Endothelial cell of umbilical vein (primary cell): ENCODE data around the gene TFRC.

Experiments
- EZH2 ChIP-seq: IDR thresholded peaks from 2 replicates; pipeline ENCODE4 v1.6.1; 2012; ENCODE audit warnings: borderline replicate concordance, low read depth, mild to moderate bottlenecking, moderate library complexity, low read length, inconsistent platforms; ENCODE audit not compliant: severe bottlenecking
- POLR2A ChIP-seq: IDR thresholded peaks from 2 replicates; pipeline ENCODE4 v1.6.1; 2012; ENCODE audit warnings: low read depth, mild to moderate bottlenecking, control low read depth, low read length
- POLR2AphosphoS5 ChIP-seq: IDR thresholded peaks from 2 replicates; pipeline ENCODE4 v1.6.1; 2012; ENCODE audit warnings: low read depth, mild to moderate bottlenecking, control low read depth, low read length, moderate library complexity; ENCODE audit not compliant: insufficient read depth
- TF ChIP-seq, protein P1 (sequence below), 2 donors: IDR thresholded peaks; 1 replicate in 1 of 2; 2 replicates in 1 of 2; pipeline ENCODE4 v1.5.1; 2011; ENCODE audit warnings: low read length in 2 of 2, mild to moderate bottlenecking in 2 of 2, moderate library complexity in 2 of 2, control low read depth in 1 of 2, inconsistent platforms in 1 of 2, low read depth in 1 of 2; ENCODE audit not compliant: insufficient read depth in 1 of 2; ENCODE audit errors: extremely low read depth in 1 of 2

DNA sequence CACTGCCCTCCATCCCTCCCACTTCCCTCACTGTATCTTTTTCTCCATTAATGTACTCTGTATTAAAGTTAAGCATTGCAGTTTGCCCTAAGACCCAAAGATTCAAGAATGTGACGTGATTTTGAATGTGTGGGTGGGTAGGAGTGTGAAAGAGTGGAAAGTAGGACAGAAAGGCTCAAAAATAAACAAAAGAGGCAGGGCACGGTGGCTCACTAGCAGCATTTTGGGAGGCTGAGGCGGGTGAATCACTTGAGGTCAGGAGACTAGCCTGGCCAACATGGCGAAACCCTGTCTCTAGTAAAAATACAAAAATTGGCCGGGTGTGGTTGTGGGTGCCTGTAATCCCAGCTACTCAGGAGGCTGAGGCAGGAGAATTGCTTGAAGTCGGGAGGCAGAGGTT lies 18.4 kb downstream of the TFRC start:
- TF ChIP-seq, protein P1, sequence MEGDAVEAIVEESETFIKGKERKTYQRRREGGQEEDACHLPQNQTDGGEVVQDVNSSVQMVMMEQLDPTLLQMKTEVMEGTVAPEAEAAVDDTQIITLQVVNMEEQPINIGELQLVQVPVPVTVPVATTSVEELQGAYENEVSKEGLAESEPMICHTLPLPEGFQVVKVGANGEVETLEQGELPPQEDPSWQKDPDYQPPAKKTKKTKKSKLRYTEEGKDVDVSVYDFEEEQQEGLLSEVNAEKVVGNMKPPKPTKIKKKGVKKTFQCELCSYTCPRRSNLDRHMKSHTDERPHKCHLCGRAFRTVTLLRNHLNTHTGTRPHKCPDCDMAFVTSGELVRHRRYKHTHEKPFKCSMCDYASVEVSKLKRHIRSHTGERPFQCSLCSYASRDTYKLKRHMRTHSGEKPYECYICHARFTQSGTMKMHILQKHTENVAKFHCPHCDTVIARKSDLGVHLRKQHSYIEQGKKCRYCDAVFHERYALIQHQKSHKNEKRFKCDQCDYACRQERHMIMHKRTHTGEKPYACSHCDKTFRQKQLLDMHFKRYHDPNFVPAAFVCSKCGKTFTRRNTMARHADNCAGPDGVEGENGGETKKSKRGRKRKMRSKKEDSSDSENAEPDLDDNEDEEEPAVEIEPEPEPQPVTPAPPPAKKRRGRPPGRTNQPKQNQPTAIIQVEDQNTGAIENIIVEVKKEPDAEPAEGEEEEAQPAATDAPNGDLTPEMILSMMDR (IDR thresholded peaks at IDR 0.05; ENCODE audit: extremely low read depth in 1 of 2, insufficient read depth in 1 of 2, low read depth in 1 of 2, low read length in 2 of 2) = no peak
- no peak for TF ChIP-seq EZH2
- TF ChIP-seq POLR2A = no peak
- TF ChIP-seq POLR2AphosphoS5 = no peak
